Cardiac septum (tissue), 1 donor: Measurements from ENCODE around the gene TTC7B. TPM values are rescaled to one million over a fixed set of nuclear protein-coding genes. Genes with fewer than 3 reads are reported as not detected.
"Not testable (repeated sequence)": the region's sequence is repeated elsewhere in the genome, so short reads cannot be mapped to it uniquely, and the experiment has no call there.

Experiments
- DNase-seq: peaks from one replicate; pipeline ENCODE4 v3.0.0-alpha.2; 2020; ENCODE audit warnings: low spot score
- intact Hi-C: fragments of 100-400 bp; cut with DNase I; formaldehyde crosslinking; loops from one replicate; pipeline ENCODE4 v1.14.0; 2022
- total RNA-seq: library from RNA; stranded (reverse); fragmentation: NEBNext Ultra II Directional; extraction: Animal tissue kit (Norgen Biotek cat#: 25700); gene quantifications from one replicate; pipeline ENCODE4 v1.2.1, GENCODE V29; 2021
- donor health status: DM: no; HTN: no; CAD: no.

Gene TTC7B
- total RNA-seq, 1 donor from 2014 or later, result 64.9 TPM

- DNase-seq, result peak; percentile 14
- intact Hi-C loops, result no loop called here
These were observed 21.1 kb upstream of the TTC7B start for GRCh38 chr14:90837355-90837754.

- intact Hi-C loops, result no loop called here
- no peak for DNase-seq
These were observed 20.4 kb upstream of the TTC7B start for GRCh38 chr14:90836692-90837063.

- intact Hi-C loops, result no loop called here
- DNase-seq, result peak; percentile 57
These were observed 15.6 kb upstream of the TTC7B start for GRCh38 chr14:90831821-90832220.

- DNase-seq, result no peak
- intact Hi-C loops, result no loop called here
These were observed 14.9 kb upstream of the TTC7B start for GRCh38 chr14:90830931-90831701.

GRCh38 chr14:90829677-90830076 is 13.4 kb upstream of the TTC7B start:
- no peak for DNase-seq

GRCh38 chr14:90828642-90829487 is 12.6 kb upstream of the TTC7B start:
- intact Hi-C loops, result loop anchor here (10.0 kb wide), 1 partner anchor 434 kb away; the partner anchor contains the start of gene CALM1
- no peak for DNase-seq

More at GRCh38 chr14:90829677-90830076, 13.4 kb upstream of the TTC7B start:
- intact Hi-C loops, result loop anchor here (10.0 kb wide), 1 partner anchor 435 kb away; the partner anchor contains the start of gene CALM1

GRCh38 chr14:90827919-90828610 is 11.8 kb upstream of the TTC7B start:
- intact Hi-C loops, result loop anchor here (10.0 kb wide), 1 partner anchor 433 kb away; the partner anchor contains the start of gene CALM1

GRCh38 chr14:90823542-90823941 is 7.3 kb upstream of the TTC7B start:
- intact Hi-C loops, result loop anchor here (10.0 kb wide), 1 partner anchor 429 kb away; the partner anchor contains the start of gene CALM1
- DNase-seq, result not testable (repeated sequence)

More at GRCh38 chr14:90827919-90828610, 11.8 kb upstream of the TTC7B start:
- peak; percentile 98 for DNase-seq

GRCh38 chr14:90820958-90821357 is 4.7 kb upstream of the TTC7B start:
- intact Hi-C loops, result loop anchor here (10.0 kb wide), 1 partner anchor 426 kb away; the partner anchor contains the start of gene CALM1
- no peak for DNase-seq

- intact Hi-C loops, result loop anchor here (5.0 to 10.0 kb wide), 2 partner anchors 103 to 425 kb away; partner anchors contain the start of gene CALM1
- no peak for DNase-seq
These were observed 3.6 kb upstream of the TTC7B start for GRCh38 chr14:90819734-90820393.

GRCh38 chr14:90818715-90819114 is 2.5 kb upstream of the TTC7B start:
- intact Hi-C loops, result loop anchor here (5.0 kb wide), 1 partner anchor 101 kb away; no protein-coding TSS in a partner anchor
- DNase-seq, result no peak

- intact Hi-C loops, result loop anchor here (1.0 to 5.0 kb wide), 2 partner anchors 58 to 100 kb away; no protein-coding TSS in a partner anchor
- DNase-seq, result no peak
These were observed 629 bp upstream of the TTC7B start for GRCh38 chr14:90816681-90817436.

GRCh38 chr14:90815572-90815821 is 733 bp downstream of the TTC7B start:
- DNase-seq, result no peak
- intact Hi-C loops, result loop anchor here (5.0 kb wide), 1 partner anchor 98 kb away; no protein-coding TSS in a partner anchor

GRCh38 chr14:90814806-90815571 is 1.2 kb downstream of the TTC7B start:
- DNase-seq, result no peak
- intact Hi-C loops, result loop anchor here (5.0 kb wide), 1 partner anchor 98 kb away; no protein-coding TSS in a partner anchor

- no peak for DNase-seq
- intact Hi-C loops, result no loop called here
These were observed 2.8 kb downstream of the TTC7B start for GRCh38 chr14:90813442-90813841.

- DNase-seq, result no peak
These were observed 4.1 kb downstream of the TTC7B start for GRCh38 chr14:90812109-90812508.

GRCh38 chr14:90811641-90812040 is 4.6 kb downstream of the TTC7B start:
- DNase-seq, result no peak
- intact Hi-C loops, result no loop called here

More at GRCh38 chr14:90812109-90812508, 4.1 kb downstream of the TTC7B start:
- intact Hi-C loops, result no loop called here

- DNase-seq, result no peak
- intact Hi-C loops, result no loop called here
These were observed 5.4 kb downstream of the TTC7B start for GRCh38 chr14:90810806-90811205.
